PC-9 (cell line): ENCODE measurements around the gene TEX26.

Experiments used
- CTCF ChIP-seq: fragments of 200-600 bp; sonication (generic); conservative IDR thresholded peaks from 2 replicates; pipeline ENCODE4 v1.6.1; 2017; ENCODE audit warnings: mixed run types, antibody characterized with exemption, mild to moderate bottlenecking, moderate library complexity
- EZH2 ChIP-seq: fragments of 200-600 bp; sonication (generic); IDR thresholded peaks from 2 replicates; pipeline ENCODE4 v1.8.0; 2017; ENCODE audit warnings: antibody characterized with exemption, low read depth

GRCh38 chr13:30997697-30998096 lies 65.2 kb downstream of the TEX26 start:
- no peak for TF ChIP-seq CTCF
- no peak for TF ChIP-seq EZH2
